ENCODE data around the gene TBC1D9.
"Not testable (repeated sequence)": the region's sequence is repeated elsewhere in the genome, so short reads cannot be mapped to it uniquely, and the experiment has no call there.

Gene TBC1D9

DNA sequence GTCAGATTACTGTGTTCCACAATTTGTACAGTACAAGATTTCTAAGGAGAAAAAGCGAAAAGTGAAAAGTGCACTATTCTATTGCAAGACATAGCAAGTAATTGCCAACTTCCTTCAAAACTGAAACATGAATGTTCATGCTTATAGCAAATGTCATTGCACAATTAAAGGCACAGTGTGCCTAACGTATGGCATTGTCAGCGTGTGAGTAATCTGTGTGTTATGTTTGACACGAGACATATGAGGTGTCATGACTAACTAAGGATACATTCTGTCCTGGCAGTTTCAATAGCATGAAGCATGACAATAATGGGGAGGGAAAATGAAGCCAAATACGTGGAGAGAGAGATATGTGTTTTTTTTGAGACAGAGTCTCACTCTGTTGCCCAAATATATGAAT lies 33.6 kb upstream of the TBC1D9 start:
- TF ChIP-seq FOXP2 (optimal IDR thresholded peaks at IDR 0.05; ENCODE audit: control extremely low read depth, extremely low read length, insufficient read depth) (no peak), POLR2AphosphoS5 (IDR thresholded peaks at IDR 0.05; ENCODE audit: borderline replicate concordance, low read depth, low read length) (no peak), EZH2 (IDR thresholded peaks at IDR 0.05) (no peak)
- Histone ChIP-seq H3K36me3 (ENCODE audit: insufficient read depth, low read length) (no peaks in the 10 kb centered on the region), H3K9me3 (ENCODE audit: low read depth, low read length) (no peaks in the 10 kb centered on the region), H3K27ac (no peak overlapping the region), H3K9ac (ENCODE audit: insufficient read length) (no peak overlapping the region), H3K4me3 (no peak overlapping the region)
- no peak for DNase-seq (ENCODE audit: low read depth, low spot score)

DNA sequence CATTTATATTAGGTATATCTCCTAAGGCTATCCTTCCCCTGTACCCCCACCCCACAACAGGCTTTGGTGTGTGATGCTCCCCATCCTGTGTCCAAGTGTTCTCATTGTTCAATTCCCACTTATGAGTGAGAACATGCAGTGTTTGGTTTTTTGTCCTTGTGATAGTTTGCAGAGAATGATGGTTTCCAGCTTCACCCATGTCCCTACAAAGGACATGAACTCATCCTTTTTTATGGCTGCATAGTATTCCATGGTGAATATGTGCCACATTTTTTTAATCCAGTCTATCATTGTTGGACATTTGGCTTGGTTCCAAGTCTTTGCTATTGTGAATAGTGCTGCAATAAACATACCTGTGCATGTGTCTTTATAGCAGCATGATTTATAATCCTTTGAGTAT lies 26.6 kb upstream of the TBC1D9 start:
- not testable (repeated sequence) for H3K9me3 ChIP-seq (ENCODE audit: low read depth, low read length); H3K9ac ChIP-seq (ENCODE audit: insufficient read length); H3K4me3 ChIP-seq; H3K27ac ChIP-seq; DNase-seq (ENCODE audit: low read depth, low spot score); H3K36me3 ChIP-seq (ENCODE audit: insufficient read depth, low read length)

DNA sequence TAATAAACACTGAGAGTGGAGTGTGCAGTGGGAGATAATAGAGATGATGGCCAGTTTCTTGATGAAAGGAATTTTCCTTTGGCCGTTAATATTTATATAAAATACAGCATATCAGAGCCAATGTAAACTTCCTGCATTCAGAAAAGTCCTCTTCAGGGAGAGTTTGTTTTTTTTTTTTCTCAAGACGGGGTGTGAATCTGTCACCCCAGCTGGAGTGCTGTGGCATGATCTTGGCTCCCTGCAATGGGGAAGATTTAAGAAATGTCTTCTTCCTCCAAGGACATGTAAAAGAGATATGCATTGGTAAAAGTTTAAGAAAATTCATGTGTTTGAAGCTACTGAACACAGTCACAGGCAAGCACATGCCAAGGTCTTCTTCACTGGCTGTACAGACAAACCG lies 25.4 kb upstream of the TBC1D9 start:
- no peak overlapping the region for H3K27ac ChIP-seq
- H3K9ac ChIP-seq (ENCODE audit: insufficient read length) = no peak overlapping the region
- H3K36me3 ChIP-seq (ENCODE audit: insufficient read depth, low read length) = no peaks in the 10 kb centered on the region
- TF ChIP-seq POLR2AphosphoS5 (IDR thresholded peaks at IDR 0.05; ENCODE audit: borderline replicate concordance, low read depth, low read length) = no peak
- TF ChIP-seq EZH2 (IDR thresholded peaks at IDR 0.05) = no peak
- TF ChIP-seq FOXP2 (optimal IDR thresholded peaks at IDR 0.05; ENCODE audit: control extremely low read depth, extremely low read length, insufficient read depth) = no peak
- no peaks in the 10 kb centered on the region for H3K9me3 ChIP-seq (ENCODE audit: low read depth, low read length)
- H3K4me3 ChIP-seq = no peak overlapping the region
- DNase-seq (ENCODE audit: low read depth, low spot score) = no peak

DNA sequence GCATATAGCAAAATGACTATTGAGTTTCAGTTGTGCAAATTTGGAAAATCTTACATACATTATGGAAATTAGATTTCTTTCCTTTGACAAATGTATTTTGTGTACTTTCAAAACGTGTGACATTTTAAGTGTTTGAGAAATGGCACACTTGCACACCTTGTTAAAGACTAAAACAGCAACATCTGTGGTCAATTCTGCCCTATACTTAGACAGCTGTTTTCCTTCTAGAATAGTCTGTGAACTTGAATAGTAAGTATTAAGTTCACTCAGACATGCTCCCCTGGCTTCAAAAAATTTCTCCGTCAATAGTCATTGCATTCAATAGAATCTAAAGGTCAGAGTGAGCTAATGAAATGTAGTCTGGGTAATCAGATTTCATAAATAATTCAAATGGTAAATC lies 21.7 kb upstream of the TBC1D9 start:
- no peak for DNase-seq (ENCODE audit: low read depth, low spot score)
- no peak overlapping the region for H3K9ac ChIP-seq (ENCODE audit: insufficient read length)
- H3K27ac ChIP-seq = no peak overlapping the region
- H3K9me3 ChIP-seq (ENCODE audit: low read depth, low read length) = no peaks in the 10 kb centered on the region
- H3K4me3 ChIP-seq = no peak overlapping the region
- no peaks in the 10 kb centered on the region for H3K36me3 ChIP-seq (ENCODE audit: insufficient read depth, low read length)
- TF ChIP-seq EZH2 (IDR thresholded peaks at IDR 0.05) (no peak), POLR2AphosphoS5 (IDR thresholded peaks at IDR 0.05; ENCODE audit: borderline replicate concordance, low read depth, low read length) (no peak), FOXP2 (optimal IDR thresholded peaks at IDR 0.05; ENCODE audit: control extremely low read depth, extremely low read length, insufficient read depth) (no peak)

DNA sequence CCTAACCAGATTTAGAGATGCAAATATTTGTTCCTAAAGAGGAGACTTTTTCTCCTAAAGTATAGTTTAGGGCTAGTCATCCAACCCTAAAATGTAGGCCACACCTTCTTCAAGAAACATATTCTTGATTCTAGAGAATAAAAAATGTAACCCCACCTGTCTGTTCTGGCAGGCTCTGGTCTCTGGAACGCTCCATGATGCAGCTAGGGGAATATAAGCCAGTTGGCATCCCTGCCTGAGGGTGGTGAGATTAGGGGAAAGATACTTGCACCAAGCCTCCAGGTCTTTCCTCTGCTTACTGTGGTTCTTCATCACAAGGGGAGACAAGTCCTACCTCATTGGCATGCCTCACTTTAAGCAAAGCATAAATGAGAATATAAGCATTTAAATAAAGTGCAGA lies 21.2 kb upstream of the TBC1D9 start:
- H3K9ac ChIP-seq (ENCODE audit: insufficient read length) = no peak overlapping the region
- H3K27ac ChIP-seq = no peak overlapping the region
- DNase-seq (ENCODE audit: low read depth, low spot score) = no peak
- H3K4me3 ChIP-seq = no peak overlapping the region
- H3K9me3 ChIP-seq (ENCODE audit: low read depth, low read length) = no peaks in the 10 kb centered on the region
- no peaks in the 10 kb centered on the region for H3K36me3 ChIP-seq (ENCODE audit: insufficient read depth, low read length)
- TF ChIP-seq POLR2AphosphoS5 (IDR thresholded peaks at IDR 0.05; ENCODE audit: borderline replicate concordance, low read depth, low read length) (no peak), EZH2 (IDR thresholded peaks at IDR 0.05) (no peak), FOXP2 (optimal IDR thresholded peaks at IDR 0.05; ENCODE audit: control extremely low read depth, extremely low read length, insufficient read depth) (no peak)

DNA sequence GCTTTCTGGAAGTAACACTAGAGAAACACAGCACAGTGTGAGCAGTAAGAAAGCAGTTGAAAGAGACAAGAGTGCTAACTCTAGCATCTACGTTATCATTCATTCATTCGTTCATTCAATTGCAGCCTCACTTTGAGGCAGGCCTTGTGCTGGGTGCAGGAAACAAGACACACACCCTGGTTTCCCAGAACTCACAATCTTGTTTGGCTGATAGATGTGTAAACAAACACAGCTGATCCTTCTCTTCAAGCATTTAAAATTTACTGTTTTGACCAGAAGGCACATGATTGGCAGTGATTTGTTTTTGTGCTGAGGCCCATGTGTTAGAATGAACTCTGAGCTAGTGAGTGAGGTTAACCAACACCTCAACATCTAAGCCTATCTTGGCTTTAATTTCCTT lies 20.4 kb upstream of the TBC1D9 start:
- Histone ChIP-seq H3K9me3 (ENCODE audit: low read depth, low read length) (no peaks in the 10 kb centered on the region), H3K4me3 (no peak overlapping the region), H3K36me3 (ENCODE audit: insufficient read depth, low read length) (no peaks in the 10 kb centered on the region), H3K9ac (ENCODE audit: insufficient read length) (no peak overlapping the region), H3K27ac (no peak overlapping the region)
- no peak for DNase-seq (ENCODE audit: low read depth, low spot score)
- TF ChIP-seq POLR2AphosphoS5 (IDR thresholded peaks at IDR 0.05; ENCODE audit: borderline replicate concordance, low read depth, low read length) = no peak
- no peak for TF ChIP-seq FOXP2 (optimal IDR thresholded peaks at IDR 0.05; ENCODE audit: control extremely low read depth, extremely low read length, insufficient read depth)
- TF ChIP-seq EZH2 (IDR thresholded peaks at IDR 0.05) = no peak

DNA sequence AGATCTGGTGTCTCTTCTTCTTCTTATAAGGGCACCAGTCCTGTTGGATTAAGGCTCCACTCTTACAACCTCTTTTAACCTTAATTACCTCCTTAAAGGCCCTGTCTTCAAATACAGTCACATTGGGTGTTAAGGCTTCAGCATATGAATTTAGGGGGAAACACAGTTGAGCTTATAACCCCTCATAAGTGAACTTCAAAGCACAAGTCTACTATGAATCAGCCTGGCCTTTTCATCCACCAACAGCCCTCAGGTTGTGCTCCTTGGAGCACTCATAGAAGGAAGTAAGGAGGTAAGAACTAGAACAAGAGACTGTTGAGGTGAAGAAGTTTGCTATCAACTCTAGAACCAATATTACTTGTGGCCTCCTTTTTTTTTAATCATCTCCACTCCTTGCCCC lies 18.8 kb upstream of the TBC1D9 start:
- Histone ChIP-seq H3K9me3 (ENCODE audit: low read depth, low read length) (no peaks in the 10 kb centered on the region), H3K36me3 (ENCODE audit: insufficient read depth, low read length) (no peaks in the 10 kb centered on the region)
- DNase-seq (ENCODE audit: low read depth, low spot score) = no peak

DNA sequence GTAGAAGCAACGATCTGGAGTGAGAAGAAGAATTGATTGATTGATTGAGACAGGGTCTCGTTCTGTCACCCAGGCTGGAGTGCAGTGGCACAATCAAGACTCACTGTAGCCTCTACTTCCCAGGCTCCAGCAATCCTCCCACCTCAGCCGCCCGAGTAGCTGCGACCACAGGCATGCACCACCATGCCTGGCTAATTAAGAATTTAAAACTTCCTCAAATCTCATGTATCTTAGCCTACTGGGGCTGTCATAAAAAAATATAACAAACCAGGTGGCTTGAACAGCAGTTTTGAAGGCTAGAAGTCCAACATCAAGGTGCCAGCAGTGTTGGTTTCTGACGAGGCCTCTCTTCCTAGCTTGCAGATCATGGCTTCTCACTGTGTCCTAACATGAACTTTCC lies 18.3 kb upstream of the TBC1D9 start:
- Histone ChIP-seq H3K36me3 (ENCODE audit: insufficient read depth, low read length) (no peaks in the 10 kb centered on the region), H3K27ac (no peak overlapping the region), H3K9me3 (ENCODE audit: low read depth, low read length) (no peaks in the 10 kb centered on the region), H3K4me3 (no peak overlapping the region), H3K9ac (ENCODE audit: insufficient read length) (no peak overlapping the region)
- no peak for DNase-seq (ENCODE audit: low read depth, low spot score)
- TF ChIP-seq POLR2AphosphoS5 (IDR thresholded peaks at IDR 0.05; ENCODE audit: borderline replicate concordance, low read depth, low read length) (no peak), EZH2 (IDR thresholded peaks at IDR 0.05) (no peak), FOXP2 (optimal IDR thresholded peaks at IDR 0.05; ENCODE audit: control extremely low read depth, extremely low read length, insufficient read depth) (no peak)

More for the DNA sequence above, 18.8 kb upstream of the TBC1D9 start:
- TF ChIP-seq FOXP2 (optimal IDR thresholded peaks at IDR 0.05; ENCODE audit: control extremely low read depth, extremely low read length, insufficient read depth) (no peak), POLR2AphosphoS5 (IDR thresholded peaks at IDR 0.05; ENCODE audit: borderline replicate concordance, low read depth, low read length) (no peak), EZH2 (IDR thresholded peaks at IDR 0.05) (no peak)
- H3K4me3 ChIP-seq = no peak overlapping the region
- no peak overlapping the region for H3K27ac ChIP-seq
- no peak overlapping the region for H3K9ac ChIP-seq (ENCODE audit: insufficient read length)

DNA sequence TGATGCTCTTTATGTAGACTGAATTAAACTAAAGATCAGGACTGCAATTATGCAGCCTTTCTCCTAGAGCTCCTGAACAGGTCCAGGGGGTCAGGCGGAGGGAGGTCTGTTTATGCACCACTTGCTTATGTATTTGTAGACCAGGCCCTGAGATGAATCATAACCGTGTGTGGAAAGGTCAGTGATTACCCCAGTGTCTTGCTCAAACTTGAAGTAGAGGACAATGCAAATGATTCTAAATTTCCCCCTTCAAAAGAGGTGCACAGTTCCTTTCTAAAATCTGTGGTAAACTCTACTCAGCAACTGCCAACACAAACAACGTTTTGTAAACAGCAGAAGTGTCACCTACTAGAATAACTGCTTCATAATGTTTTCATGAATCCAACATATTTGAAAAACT lies 13.0 kb upstream of the TBC1D9 start:
- H3K9me3 ChIP-seq (ENCODE audit: low read depth, low read length) = peaks cover 3% of the 10 kb centered on the region; the same call in 1 of the 2 replicates
- no peaks in the 10 kb centered on the region for H3K36me3 ChIP-seq (ENCODE audit: insufficient read depth, low read length)
- no peak overlapping the region for H3K4me3 ChIP-seq
- DNase-seq (ENCODE audit: low read depth, low spot score) = no peak
- H3K27ac ChIP-seq = no peak overlapping the region
- TF ChIP-seq EZH2 (IDR thresholded peaks at IDR 0.05) (no peak), FOXP2 (optimal IDR thresholded peaks at IDR 0.05; ENCODE audit: control extremely low read depth, extremely low read length, insufficient read depth) (no peak), POLR2AphosphoS5 (IDR thresholded peaks at IDR 0.05; ENCODE audit: borderline replicate concordance, low read depth, low read length) (no peak)
- H3K9ac ChIP-seq (ENCODE audit: insufficient read length) = no peak overlapping the region
